HG03439 (cell line): Measurements from ENCODE around the gene MBP.

Experiments
- ATAC-seq: cut with Tn5 transposase; IDR thresholded peaks from one replicate; pipeline ENCODE4 v1.9.1; 2021; ENCODE audit warnings: mild to moderate bottlenecking, moderate library complexity; ENCODE audit not compliant: unreplicated experiment

Gene MBP

GRCh38 chr18:77088963-77089722 lies 43.4 kb downstream of the MBP start:
- ATAC-seq, result no peak

GRCh38 chr18:77087393-77088141 lies 45.0 kb downstream of the MBP start:
- ATAC-seq, result no peak

GRCh38 chr18:77086656-77087392 lies 45.8 kb downstream of the MBP start:
- no peak for ATAC-seq

DNA sequence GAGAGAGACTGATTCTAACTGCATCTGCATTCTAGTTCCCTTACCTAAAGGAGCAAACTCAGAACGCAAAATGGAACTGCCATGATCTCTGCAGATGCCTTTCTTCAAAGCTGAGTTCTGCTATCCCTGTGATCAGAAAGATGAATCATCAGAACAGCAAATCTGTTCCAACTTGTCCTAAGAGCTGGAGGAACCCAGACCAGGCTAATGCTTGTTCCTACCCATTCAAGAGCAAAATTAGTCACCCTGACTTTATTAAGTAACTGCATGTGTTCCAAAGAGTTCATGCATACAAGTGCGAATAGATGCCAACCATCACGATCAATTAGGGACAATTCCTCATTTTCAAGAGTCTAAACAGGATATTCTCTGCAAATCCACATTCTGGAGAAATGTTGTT lies 46.5 kb downstream of the MBP start:
- ATAC-seq, result no peak

GRCh38 chr18:77084688-77085035 lies 47.9 kb downstream of the MBP start:
- ATAC-seq, result no peak

DNA sequence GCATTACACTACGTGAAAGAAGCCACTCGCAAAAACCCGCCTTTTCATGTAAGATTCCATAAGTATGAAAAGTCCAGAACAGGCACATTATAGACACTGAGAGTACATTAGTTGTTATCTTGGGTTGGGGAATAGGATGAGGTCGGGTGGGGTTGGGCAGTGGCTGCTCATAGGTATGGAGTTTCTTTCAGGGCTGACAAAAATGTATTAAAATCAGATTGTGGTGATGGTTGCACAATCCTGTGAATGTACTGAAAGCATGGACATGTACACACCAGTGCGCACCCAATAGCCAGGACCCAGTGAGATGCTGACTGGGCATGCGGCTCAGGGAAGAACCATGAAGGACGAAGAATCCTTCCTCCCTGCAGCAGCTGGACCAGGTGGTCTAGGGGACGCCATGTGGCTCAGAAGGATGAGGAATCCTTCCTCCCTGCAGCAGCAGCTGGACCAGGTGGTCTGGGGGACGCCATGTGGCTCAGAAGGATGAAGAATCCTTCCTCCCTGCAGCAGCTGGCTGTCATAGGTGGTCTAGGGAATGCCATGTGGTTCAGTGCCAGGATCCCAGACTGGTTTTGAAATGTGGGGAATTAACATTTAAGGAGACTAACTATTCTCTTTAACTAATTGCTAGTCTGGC lies 50.1 kb downstream of the MBP start:
- ATAC-seq, result no peak

GRCh38 chr18:77081390-77081778 lies 51.2 kb downstream of the MBP start:
- ATAC-seq, result no peak

- ATAC-seq, result peak; percentile 87
Measured at GRCh38 chr18:77079954-77080682, 52.5 kb downstream of the MBP start.

DNA sequence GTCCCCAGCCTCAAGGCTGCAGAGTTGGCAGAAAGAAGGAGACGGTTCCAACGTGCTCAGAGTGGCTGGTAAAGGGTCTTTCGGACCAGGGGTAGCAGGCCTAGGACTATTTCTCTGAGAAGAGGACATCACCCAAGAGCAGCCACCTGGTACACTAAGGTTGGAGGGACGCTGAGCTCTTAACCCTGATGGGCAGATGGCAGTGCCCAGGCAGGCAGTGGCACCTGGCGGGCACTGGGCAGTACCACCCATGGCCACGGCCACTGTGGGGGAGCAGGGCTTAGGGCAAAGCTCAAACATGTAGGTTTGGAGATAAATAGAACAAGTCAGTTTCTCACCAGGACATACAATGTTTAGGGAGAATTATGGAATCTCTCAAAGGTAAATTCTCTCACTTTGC lies 53.5 kb downstream of the MBP start:
- no peak for ATAC-seq

GRCh38 chr18:77078690-77079070 lies 53.9 kb downstream of the MBP start:
- ATAC-seq, result no peak

GRCh38 chr18:77077941-77078689 lies 54.5 kb downstream of the MBP start:
- no peak for ATAC-seq

DNA sequence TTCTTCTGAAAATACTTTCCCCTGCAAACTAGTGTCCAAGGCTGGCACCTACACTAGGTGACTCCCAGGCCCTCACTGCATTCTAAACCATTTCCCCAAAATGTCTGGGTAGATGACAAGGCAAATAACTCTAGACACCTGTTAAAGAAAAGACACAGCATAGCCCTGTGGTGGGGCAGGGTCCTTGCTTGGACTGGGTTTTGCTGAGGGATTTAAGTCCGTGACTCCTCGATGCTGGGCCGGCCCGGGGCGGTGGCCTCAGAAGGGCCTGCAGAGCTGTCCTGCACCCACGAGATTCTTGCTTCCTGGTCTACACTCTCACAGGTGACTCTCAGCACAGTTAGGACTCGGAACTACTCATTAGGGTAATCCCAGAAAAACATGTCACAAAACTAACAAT lies 55.2 kb downstream of the MBP start:
- ATAC-seq, result no peak

GRCh38 chr18:77076111-77076510 lies 56.5 kb downstream of the MBP start:
- no peak for ATAC-seq

DNA sequence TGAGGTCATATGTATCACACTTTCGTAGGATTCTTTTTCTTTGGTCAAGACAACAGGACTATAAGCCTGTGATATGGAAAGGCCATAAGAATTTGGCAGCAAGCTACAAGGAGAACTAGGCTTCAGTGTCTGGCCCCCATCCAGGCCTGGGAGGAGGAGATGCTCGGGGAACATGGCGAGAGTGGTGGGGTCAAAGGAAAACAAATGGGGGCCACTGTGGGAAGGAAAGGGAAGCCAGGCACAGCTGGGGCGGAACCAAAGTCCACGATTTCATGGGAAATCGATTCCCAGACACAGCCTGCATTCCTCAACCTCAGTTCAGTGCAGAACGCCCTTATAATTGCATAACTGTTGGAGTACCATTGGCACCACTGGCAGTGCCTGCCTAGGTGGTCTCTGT lies 58.2 kb downstream of the MBP start:
- no peak for ATAC-seq

DNA sequence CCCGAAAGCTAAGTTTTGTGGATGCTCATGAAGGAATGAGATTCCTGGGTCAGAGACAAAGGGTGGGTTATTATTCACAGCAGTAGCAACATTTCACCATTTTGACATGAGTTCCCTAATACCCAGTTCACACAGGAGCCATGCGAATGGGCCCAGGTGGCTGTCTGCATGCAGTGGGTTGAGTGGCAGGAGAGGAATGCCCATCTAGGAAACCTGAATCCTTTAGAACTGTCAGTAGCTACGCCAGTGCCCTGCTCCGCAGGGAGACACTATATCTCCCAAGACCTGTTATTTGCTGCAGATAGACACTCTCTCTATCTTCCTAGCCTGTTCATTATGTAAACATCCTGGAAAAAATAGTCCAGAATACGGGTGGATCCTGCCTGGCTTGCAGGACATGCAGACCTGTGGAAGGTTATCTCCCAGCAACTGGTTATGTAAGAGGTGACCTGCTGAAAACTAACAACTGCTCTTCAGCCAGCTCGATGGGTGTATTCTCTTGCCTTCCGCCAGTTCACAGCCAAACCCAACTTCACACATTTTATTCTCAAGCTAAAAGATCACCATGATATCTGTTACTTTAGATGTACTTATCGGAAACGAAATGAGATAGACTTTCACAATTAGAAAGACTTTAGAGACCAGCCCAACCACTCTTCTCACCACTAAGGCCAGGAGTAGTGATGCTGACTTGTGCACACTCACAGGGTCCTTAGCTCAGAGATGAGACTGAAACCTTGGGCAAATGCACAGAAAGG lies 59.1 kb downstream of the MBP start:
- ATAC-seq, result no peak

DNA sequence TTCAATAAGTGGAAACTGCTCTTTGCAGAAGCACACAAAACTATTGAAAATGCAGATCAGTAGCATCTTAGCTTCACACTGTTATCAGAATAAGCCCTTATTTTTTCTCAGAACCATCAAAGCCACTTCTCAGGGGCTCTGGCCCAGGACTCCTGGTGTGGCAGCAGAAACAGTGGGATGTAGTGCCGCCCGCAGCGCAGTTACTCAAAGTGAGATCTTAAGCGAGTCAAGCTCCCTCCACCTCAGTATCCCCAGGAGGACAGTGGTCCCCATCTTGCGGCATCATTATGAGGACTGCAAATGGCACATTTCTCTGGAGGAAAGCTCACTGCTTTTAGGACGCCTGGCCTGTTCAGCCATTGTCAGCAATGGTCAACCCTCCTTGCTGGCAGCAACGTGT lies 60.0 kb downstream of the MBP start:
- ATAC-seq, result no peak

DNA sequence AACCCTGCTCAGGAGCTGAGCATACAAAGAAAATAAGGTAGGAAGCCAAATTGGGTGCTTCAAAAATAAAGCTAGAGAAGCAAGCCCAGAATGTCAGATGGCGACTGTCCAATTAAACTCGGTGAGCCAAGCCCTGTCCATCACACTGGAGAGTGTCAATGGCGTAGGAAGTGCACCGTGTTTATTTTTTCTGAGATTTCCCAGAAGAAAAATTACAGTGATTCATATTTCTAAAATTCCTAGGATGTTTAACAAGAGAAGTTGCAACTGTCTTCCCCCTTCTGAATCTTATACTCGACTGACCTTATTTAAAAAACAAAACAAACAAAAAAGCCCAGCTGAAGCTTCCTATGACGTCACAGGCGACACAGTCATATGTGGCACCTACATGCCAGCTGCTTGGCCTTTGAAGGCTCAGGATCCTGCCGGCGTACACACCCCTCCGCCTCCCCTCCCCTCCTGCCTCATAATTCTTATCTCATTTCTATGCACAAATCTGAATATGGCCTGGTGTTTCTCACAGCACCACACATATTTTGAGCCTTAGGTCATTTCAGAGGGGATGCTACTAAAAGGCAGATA lies 60.8 kb downstream of the MBP start:
- no peak for ATAC-seq

DNA sequence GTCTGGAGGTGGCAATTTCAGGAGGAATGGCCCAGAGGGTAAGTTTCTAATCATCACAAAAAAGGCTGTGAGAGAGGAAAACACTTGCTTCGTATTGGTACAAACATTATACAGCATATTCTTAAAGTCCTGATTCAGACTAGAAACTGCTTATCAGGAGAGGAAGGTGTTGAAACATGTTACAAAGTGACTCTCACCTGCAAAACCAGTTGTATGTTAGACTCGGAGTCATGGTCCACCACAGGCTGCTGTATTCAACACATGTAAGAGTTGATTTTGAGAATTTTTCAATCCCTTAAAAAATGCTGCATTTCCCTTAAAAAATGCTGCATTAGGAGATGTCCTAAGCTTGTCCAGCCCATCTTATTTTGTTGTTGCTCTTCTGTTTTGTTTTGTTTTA lies 61.5 kb downstream of the MBP start:
- no peak for ATAC-seq

- ATAC-seq, result no peak
Measured at GRCh38 chr18:77070627-77071026, 62.0 kb downstream of the MBP start.
